ENCODE measurements around the gene PRSS36. TPM values are rescaled to one million over a fixed set of nuclear protein-coding genes. Genes with fewer than 3 reads are reported as not detected.

Gene PRSS36
- 10 to 100 TPM in 1 of 5 donors, 1 to 10 TPM in 1, under 1 TPM in 1, not detected in 2; 0.87 to 26.3 (median 2.6) TPM for total RNA-seq
- polyA plus RNA-seq: 1 to 10 TPM; 2.1 to 4.0 (median 2.9) TPM
- long read RNA-seq, donor 1: 0 reads
- long read RNA-seq, donor 2: 0 reads
- long read RNA-seq, donor 3: 0 reads
- long read RNA-seq, donor 4: 0 reads
- long read RNA-seq, donor 5: 0 reads
- long read RNA-seq, donor 6, partial matches to known transcripts: 449 of 492 reads
- long read RNA-seq, donor 6, other reads (novel, unspliced or antisense): 43 of 492 reads
- long read RNA-seq, donor 7: 0 reads
- long read RNA-seq, donor 8: 0 reads
- long read RNA-seq, donor 9: 0 reads
- long read RNA-seq, donor 10: 0 reads

- WGBS, 5 donors: 69 to 77% (median 74%) methylated on average over 8 to 11 of the region's 11 CpGs
- intact Hi-C loops (cut with DNase I; ENCODE audit: low total_unique reads): no loop called here
- Histone ChIP-seq H3K27ac (peak within 1 kb of the TSS in 1 of 5 donors; percentile 17), H3K4me1 (peaks cover 0 to 16% (median 10%) of the 10 kb centered on the region in 4 donors), H3K9me3 (no peaks in the 10 kb centered on the region), H3K4me3 (no peak within 1 kb of the TSS), H3K27me3 (peaks cover 0 to 49% (median 7%) of the 10 kb centered on the region in 3 donors), H3K36me3 (no peaks in the 10 kb centered on the region)
- TF ChIP-seq EP300 (IDR thresholded peaks at IDR 0.05): no peak
- no peak for TF ChIP-seq CTCF (IDR thresholded peaks at IDR 0.05)
- no peak for TF ChIP-seq POLR2AphosphoS5 (IDR thresholded peaks at IDR 0.05)
- TF ChIP-seq POLR2A (IDR thresholded peaks at IDR 0.05): no peak
- DNase-seq: no peak
Measured at GRCh38 chr16:31149894-31150890, at the start of gene PRSS36. PRSS36 (minus strand) TSS chr16:31150066; CDS start chr16:31150035, 31 bp downstream.

GRCh38 chr16:31199430-31200041, 49.7 kb upstream of the PRSS36 start:
- Histone ChIP-seq H3K4me1 (peaks cover 16 to 41% (median 28%) of the 10 kb centered on the region in 4 donors), H3K4me3 (no peak overlapping the region), H3K36me3 (peaks cover 14 to 49% (median 41%) of the 10 kb centered on the region in 4 donors), H3K9me3 (no peaks in the 10 kb centered on the region), H3K27me3 (no peaks in the 10 kb centered on the region), H3K27ac (no peak overlapping the region)
- 83 to 88% (median 85%) methylated on average over 5 of the region's 5 CpGs for WGBS, 5 donors
- TF ChIP-seq EP300 (IDR thresholded peaks at IDR 0.05) (no peak), POLR2AphosphoS5 (IDR thresholded peaks at IDR 0.05) (no peak), CTCF (IDR thresholded peaks at IDR 0.05) (no peak), POLR2A (IDR thresholded peaks at IDR 0.05) (no peak)
- intact Hi-C loops (cut with DNase I; ENCODE audit: low total_unique reads): no loop called here
- no peak for DNase-seq

- no peaks in the 10 kb centered on the region for H3K27me3 ChIP-seq
- H3K9me3 ChIP-seq: no peaks in the 10 kb centered on the region
- no peak for TF ChIP-seq POLR2AphosphoS5 (IDR thresholded peaks at IDR 0.05)
- TF ChIP-seq EP300 (IDR thresholded peaks at IDR 0.05): no peak
- no peak for TF ChIP-seq POLR2A (IDR thresholded peaks at IDR 0.05)
- TF ChIP-seq CTCF (IDR thresholded peaks at IDR 0.05): no peak
- peaks cover 24 to 61% (median 53%) of the 10 kb centered on the region in 4 donors for H3K36me3 ChIP-seq
- DNase-seq: no peak
- H3K4me3 ChIP-seq: no peak overlapping the region
- H3K4me1 ChIP-seq: peaks cover 16 to 38% (median 28%) of the 10 kb centered on the region in 4 donors
- H3K27ac ChIP-seq: no peak overlapping the region
- intact Hi-C loops (cut with DNase I; ENCODE audit: low total_unique reads): no loop called here
- WGBS, 5 donors: 61 to 68% (median 66%) methylated on average over 6 to 7 of the region's 7 CpGs
Measured at GRCh38 chr16:31198207-31198882, 48.5 kb upstream of the PRSS36 start.
